Activated naive CD8-positive, alpha-beta T cell treated with anti-CD3 and anti-CD28 coated beads, Interleukin-2, amount 10 ng/mL, durations not matched to agents 7 days and 5 days (primary cell): Measurements from ENCODE around the gene SCARB1. TPM values are rescaled to one million over a fixed set of nuclear protein-coding genes. Genes with fewer than 3 reads are reported as not detected.

Experiments used
- ATAC-seq: fragments of 150-1000 bp; cut with Tn5 transposase; one replicate; pipeline ENCODE4 v1.10.0; 2021; ENCODE audit warnings: low read depth, moderate library complexity
- POLR2A ChIA-PET: fragments of 350-600 bp; sonication (Branson Sonifier 250); formaldehyde crosslinking; loops from one replicate; lab custom pipeline; 2021; ENCODE audit warnings: antibody characterized with exemption; lab: Charles Lee
- DNase-seq: peaks from one replicate; pipeline ENCODE4 v3.0.0; 2021
- H3K27ac Mint-ChIP-seq: one replicate; pipeline ENCODE4 v1.8.0; 2022; ENCODE audit warnings: mild to moderate bottlenecking, mixed read lengths
- H3K27me3 Mint-ChIP-seq: one replicate; pipeline ENCODE4 v1.8.0; 2022; ENCODE audit warnings: mild to moderate bottlenecking, moderate library complexity, mixed read lengths
- H3K36me3 Mint-ChIP-seq: one replicate; pipeline ENCODE4 v1.8.0; 2021; ENCODE audit warnings: mild to moderate bottlenecking, mixed read lengths
- H3K4me1 Mint-ChIP-seq: one replicate; pipeline ENCODE4 v1.8.0; 2021; ENCODE audit warnings: mixed read lengths
- H3K4me3 Mint-ChIP-seq: one replicate; pipeline ENCODE4 v1.8.0; 2022; ENCODE audit warnings: mild to moderate bottlenecking, moderate library complexity, mixed read lengths
- H3K9me3 Mint-ChIP-seq: one replicate; pipeline ENCODE4 v1.8.0; 2021; ENCODE audit warnings: mixed read lengths
- total RNA-seq, 2 experiments: library from RNA; stranded (reverse); gene quantifications; one replicate each; pipeline ENCODE4 v1.2.3, GENCODE V29; 2021

The SCARB1 gene
- total RNA-seq, 2 experiments from 2014 or later = 10.8 to 13.0 TPM

- H3K4me3 Mint-ChIP-seq = no peak overlapping the region
- no peak for ATAC-seq
- peaks cover 13% of the 10 kb centered on the region for H3K27me3 Mint-ChIP-seq
- no peaks in the 10 kb centered on the region for H3K36me3 Mint-ChIP-seq
- DNase-seq = no peak
- peaks cover 39% of the 10 kb centered on the region for H3K4me1 Mint-ChIP-seq
- POLR2A ChIA-PET = no interaction called here
- H3K9me3 Mint-ChIP-seq = no peaks in the 10 kb centered on the region
- no peak overlapping the region for H3K27ac Mint-ChIP-seq
Measured at GRCh38 chr12:124865728-124866127, 2.1 kb upstream of the SCARB1 start.

- ATAC-seq (no peak), DNase-seq (no peak)
- Mint-ChIP-seq H3K36me3 (no peaks in the 10 kb centered on the region), H3K27me3 (peaks cover 10% of the 10 kb centered on the region), H3K9me3 (no peaks in the 10 kb centered on the region), H3K4me3 (peak overlapping the region; percentile 79), H3K4me1 (peaks cover 38% of the 10 kb centered on the region), H3K27ac (peak overlapping the region; percentile 93)
- POLR2A ChIA-PET = interaction anchor here (0.6 kb wide), 1 partner anchor 12 kb away, joined by 3 read pairs; no protein-coding TSS in a partner anchor
Measured at GRCh38 chr12:124864326-124864752, 675 bp upstream of the SCARB1 start.

GRCh38 chr12:124862768-124863415 is 772 bp downstream of the SCARB1 start:
- H3K9me3 Mint-ChIP-seq = no peaks in the 10 kb centered on the region
- DNase-seq (peak; percentile 47), ATAC-seq (peak; percentile 25)
- peak overlapping the region; percentile 82 for H3K4me3 Mint-ChIP-seq
- peaks cover 31% of the 10 kb centered on the region for H3K4me1 Mint-ChIP-seq
- peak overlapping the region; percentile 76 for H3K27ac Mint-ChIP-seq
- POLR2A ChIA-PET = interaction anchor here (1.0 kb wide), 2 partner anchors 51 to 474 kb away, joined by 3 read pairs; no protein-coding TSS in a partner anchor
- H3K36me3 Mint-ChIP-seq = no peaks in the 10 kb centered on the region
- no peaks in the 10 kb centered on the region for H3K27me3 Mint-ChIP-seq

DNA sequence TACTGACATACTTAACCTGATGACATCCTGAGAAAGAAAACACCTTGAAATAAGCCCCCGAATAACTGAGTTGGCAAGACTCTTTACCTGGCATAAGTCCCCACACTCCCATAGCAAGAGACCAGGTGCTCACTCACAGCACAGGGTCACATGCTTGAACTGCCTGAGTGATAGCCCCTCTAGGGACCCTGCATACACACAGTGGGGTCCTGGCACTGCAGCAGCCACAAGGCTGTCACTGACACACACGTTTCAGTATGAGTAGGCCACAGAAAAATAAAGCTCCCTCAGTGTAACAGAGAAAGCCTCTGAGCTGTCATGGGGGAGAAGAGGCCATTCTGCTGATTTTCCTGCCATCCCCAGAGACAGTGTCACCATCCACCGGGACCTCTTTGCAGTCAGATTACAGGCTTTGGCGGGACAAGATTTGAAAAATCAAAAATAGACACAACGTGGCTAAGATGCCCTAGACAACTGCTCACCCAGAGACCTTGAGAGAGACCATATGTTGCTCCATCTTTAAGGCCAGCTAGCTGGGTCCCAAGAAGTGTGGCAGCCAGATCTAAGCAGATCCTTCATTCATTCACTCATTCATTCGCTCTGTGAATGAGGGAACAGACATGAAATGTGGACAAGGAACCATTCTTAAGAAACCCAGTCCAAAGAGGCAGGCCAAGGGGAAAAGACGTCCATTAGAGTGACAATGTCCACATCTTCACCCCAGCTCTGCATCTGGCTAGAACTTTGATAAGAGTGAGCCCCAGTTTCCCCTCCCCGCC is 1.6 kb downstream of the SCARB1 start:
- DNase-seq (no peak), ATAC-seq (no peak)
- H3K4me1 Mint-ChIP-seq = peaks cover 27% of the 10 kb centered on the region
- no peaks in the 10 kb centered on the region for H3K9me3 Mint-ChIP-seq
- no peaks in the 10 kb centered on the region for H3K27me3 Mint-ChIP-seq
- H3K36me3 Mint-ChIP-seq = no peaks in the 10 kb centered on the region
- POLR2A ChIA-PET = interaction anchor here (1.0 kb wide), 2 partner anchors 52 to 473 kb away, joined by 3 read pairs; no protein-coding TSS in a partner anchor
- peak overlapping the region; percentile 82 for H3K4me3 Mint-ChIP-seq
- no peak overlapping the region for H3K27ac Mint-ChIP-seq

DNA sequence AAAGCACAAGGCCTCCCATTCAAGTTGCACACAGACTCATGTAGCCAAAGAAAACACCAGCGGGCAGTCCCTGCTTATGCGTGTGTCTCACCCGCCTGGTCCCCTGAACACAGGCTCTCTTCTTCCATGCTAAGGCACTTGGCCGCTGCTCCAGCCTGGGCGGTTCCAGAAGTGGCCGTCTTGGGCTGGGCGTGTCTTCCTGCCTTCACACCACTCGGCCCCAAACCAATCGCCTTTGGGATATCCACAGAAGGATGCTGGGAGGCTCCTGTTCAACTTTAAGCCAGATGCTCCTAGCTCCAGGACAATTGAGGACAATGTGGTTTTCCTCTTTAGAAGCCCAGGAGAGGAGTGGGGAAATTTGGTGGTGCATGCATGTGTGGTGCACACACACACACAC is 2.2 kb downstream of the SCARB1 start:
- POLR2A ChIA-PET = no interaction called here
- H3K9me3 Mint-ChIP-seq = no peaks in the 10 kb centered on the region
- DNase-seq (no peak), ATAC-seq (no peak)
- H3K27ac Mint-ChIP-seq = no peak overlapping the region
- H3K36me3 Mint-ChIP-seq = no peaks in the 10 kb centered on the region
- peaks cover 23% of the 10 kb centered on the region for H3K4me1 Mint-ChIP-seq
- H3K4me3 Mint-ChIP-seq = no peak overlapping the region
- H3K27me3 Mint-ChIP-seq = no peaks in the 10 kb centered on the region

- H3K36me3 Mint-ChIP-seq = no peaks in the 10 kb centered on the region
- H3K27me3 Mint-ChIP-seq = no peaks in the 10 kb centered on the region
- no peak for ATAC-seq
- H3K27ac Mint-ChIP-seq = no peak overlapping the region
- peaks cover 17% of the 10 kb centered on the region for H3K4me1 Mint-ChIP-seq
- H3K4me3 Mint-ChIP-seq = no peak overlapping the region
- no peaks in the 10 kb centered on the region for H3K9me3 Mint-ChIP-seq
- DNase-seq = no peak
- POLR2A ChIA-PET = no interaction called here
Measured at GRCh38 chr12:124857921-124858461, 5.7 kb downstream of the SCARB1 start.

DNA sequence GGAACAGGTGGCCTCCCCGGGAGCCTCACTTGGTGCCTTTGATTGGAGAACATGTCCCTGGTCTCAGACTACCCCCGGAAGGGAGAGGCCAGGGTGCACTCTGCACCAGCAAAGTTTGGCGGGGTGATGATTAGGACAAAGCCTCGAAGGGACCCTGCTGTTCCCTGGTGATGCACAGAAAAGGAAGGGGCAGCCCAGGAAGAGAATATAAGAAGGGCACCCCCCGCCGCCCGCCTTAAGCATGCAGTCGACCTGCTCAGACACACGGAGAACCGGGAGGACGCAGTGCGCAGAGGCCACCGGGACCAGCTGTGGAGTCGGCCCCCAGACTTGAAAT is 6.9 kb downstream of the SCARB1 start:
- no peak overlapping the region for H3K27ac Mint-ChIP-seq
- H3K36me3 Mint-ChIP-seq = no peaks in the 10 kb centered on the region
- no peak overlapping the region for H3K4me3 Mint-ChIP-seq
- POLR2A ChIA-PET = no interaction called here
- ATAC-seq = no peak
- H3K4me1 Mint-ChIP-seq = peaks cover 18% of the 10 kb centered on the region
- no peaks in the 10 kb centered on the region for H3K27me3 Mint-ChIP-seq
- no peak for DNase-seq
- H3K9me3 Mint-ChIP-seq = no peaks in the 10 kb centered on the region

GRCh38 chr12:124856132-124856841 is 7.4 kb downstream of the SCARB1 start:
- Mint-ChIP-seq H3K27ac (peak overlapping the region; percentile 1), H3K27me3 (no peaks in the 10 kb centered on the region), H3K4me1 (peaks cover 16% of the 10 kb centered on the region), H3K9me3 (no peaks in the 10 kb centered on the region), H3K4me3 (no peak overlapping the region), H3K36me3 (peaks cover under 1% of the 10 kb centered on the region)
- POLR2A ChIA-PET = no interaction called here
- ATAC-seq (no peak), DNase-seq (no peak)

GRCh38 chr12:124855275-124855957 is 8.2 kb downstream of the SCARB1 start:
- POLR2A ChIA-PET = no interaction called here
- DNase-seq (no peak), ATAC-seq (no peak)
- peaks cover 1% of the 10 kb centered on the region for H3K36me3 Mint-ChIP-seq
- no peak overlapping the region for H3K27ac Mint-ChIP-seq
- no peaks in the 10 kb centered on the region for H3K27me3 Mint-ChIP-seq
- no peaks in the 10 kb centered on the region for H3K9me3 Mint-ChIP-seq
- H3K4me3 Mint-ChIP-seq = no peak overlapping the region
- peaks cover 16% of the 10 kb centered on the region for H3K4me1 Mint-ChIP-seq

DNA sequence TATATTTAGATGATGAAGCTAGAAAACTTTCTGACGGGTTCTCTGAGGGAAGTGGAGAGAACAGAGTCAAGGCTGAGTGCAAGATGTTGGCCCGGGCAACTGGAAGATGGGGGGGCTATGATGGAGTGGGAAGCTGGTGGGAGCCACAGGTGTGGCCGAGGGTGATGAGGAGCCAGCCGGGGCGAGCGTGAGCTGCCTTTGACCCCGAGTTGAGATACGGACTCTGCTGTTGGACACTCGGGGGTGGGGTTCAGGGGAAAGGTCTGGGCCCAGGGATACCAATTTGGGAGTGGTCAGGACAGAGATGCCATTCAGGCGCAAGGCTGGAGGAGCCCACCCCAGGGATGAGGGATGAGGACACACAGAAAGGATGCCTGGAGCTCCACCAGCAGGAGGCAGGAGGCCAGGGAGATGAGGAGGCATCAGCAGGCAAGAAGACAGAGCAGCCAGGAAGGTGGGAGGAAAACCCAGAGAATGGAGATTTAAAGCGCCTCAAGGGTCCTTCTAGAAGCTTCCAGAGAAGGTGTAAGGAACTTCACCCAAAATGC is 9.0 kb downstream of the SCARB1 start:
- H3K9me3 Mint-ChIP-seq = no peaks in the 10 kb centered on the region
- H3K4me1 Mint-ChIP-seq = peaks cover 16% of the 10 kb centered on the region
- H3K27me3 Mint-ChIP-seq = no peaks in the 10 kb centered on the region
- POLR2A ChIA-PET = no interaction called here
- no peak for DNase-seq
- no peak for ATAC-seq
- H3K36me3 Mint-ChIP-seq = peaks cover 1% of the 10 kb centered on the region
- H3K4me3 Mint-ChIP-seq = no peak overlapping the region
- H3K27ac Mint-ChIP-seq = no peak overlapping the region

- Mint-ChIP-seq H3K27ac (no peak overlapping the region), H3K9me3 (no peaks in the 10 kb centered on the region)
Measured at GRCh38 chr12:124853781-124854636, 9.7 kb downstream of the SCARB1 start.

DNA sequence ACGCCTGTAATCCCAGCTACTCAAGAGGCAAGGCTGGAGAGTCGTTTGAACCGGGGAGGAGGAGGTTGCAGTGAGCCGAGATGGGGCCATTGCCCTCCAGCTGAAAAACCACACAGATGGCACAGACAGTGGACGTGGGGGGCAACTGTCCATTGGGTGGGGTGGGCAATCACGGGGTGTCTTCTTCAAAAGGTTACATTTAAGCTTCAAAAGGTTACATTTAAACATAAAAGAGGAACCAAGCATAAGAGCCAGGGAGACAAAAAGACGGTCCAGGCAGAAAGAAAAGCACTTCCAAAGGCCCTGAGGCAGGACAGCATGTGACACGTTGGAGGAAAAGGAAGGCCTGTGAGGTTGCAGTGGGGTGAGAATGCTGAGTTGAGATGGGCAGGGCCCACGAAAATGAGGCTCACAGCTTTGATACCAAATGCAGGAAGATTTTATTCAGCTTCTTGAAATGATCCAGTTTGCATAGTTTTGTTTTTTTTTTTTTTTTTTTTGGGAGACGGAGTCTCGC is 10.7 kb downstream of the SCARB1 start:
- Mint-ChIP-seq H3K4me3 (no peak overlapping the region), H3K27ac (no peak overlapping the region), H3K4me1 (peaks cover 16% of the 10 kb centered on the region), H3K36me3 (peaks cover 1% of the 10 kb centered on the region), H3K9me3 (no peaks in the 10 kb centered on the region), H3K27me3 (no peaks in the 10 kb centered on the region)
- ATAC-seq (no peak), DNase-seq (no peak)
- POLR2A ChIA-PET = interaction anchor here (1.1 kb wide), 1 partner anchor 11 kb away, joined by 3 read pairs; no protein-coding TSS in a partner anchor

More at GRCh38 chr12:124853781-124854636, 9.7 kb downstream of the SCARB1 start:
- POLR2A ChIA-PET = no interaction called here
- no peaks in the 10 kb centered on the region for H3K27me3 Mint-ChIP-seq
- H3K4me3 Mint-ChIP-seq = no peak overlapping the region
- peaks cover 16% of the 10 kb centered on the region for H3K4me1 Mint-ChIP-seq
- H3K36me3 Mint-ChIP-seq = peaks cover 1% of the 10 kb centered on the region
- DNase-seq (no peak), ATAC-seq (no peak)
